WTC11 (cell line): Measurements from ENCODE around the gene SEPTIN1. TPM values are rescaled to one million over a fixed set of nuclear protein-coding genes. Genes with fewer than 3 reads are reported as not detected.

Experiments used
- ATAC-seq: fragments of 200-7000 bp; cut with Tn5 transposase; 2 replicates; pipeline ENCODE4 v1.10.0; 2021; ENCODE audit warnings: mild to moderate bottlenecking, moderate library complexity
- CTCF ChIA-PET: fragments of 300-600 bp; sonication (Branson Sonifier 250); formaldehyde crosslinking; loops from one replicate; lab custom pipeline; 2021; ENCODE audit warnings: antibody characterized with exemption; lab: Charles Lee
- POLR2A ChIA-PET: fragments of 350-600 bp; sonication (Branson Sonifier 250); formaldehyde crosslinking; loops from one replicate; lab custom pipeline; 2021; ENCODE audit warnings: antibody characterized with exemption; lab: Charles Lee
- DNase-seq: peaks from one replicate; pipeline ENCODE4 v3.0.0; 2021; ENCODE audit warnings: low spot score
- H3K27ac Mint-ChIP-seq: 2 replicates; pipeline ENCODE4 v1.8.0; 2021; ENCODE audit warnings: mixed read lengths
- H3K27me3 Mint-ChIP-seq: 2 replicates; pipeline ENCODE4 v1.8.0; 2021; ENCODE audit warnings: low read depth, mild to moderate bottlenecking, moderate library complexity, mixed read lengths
- H3K36me3 Mint-ChIP-seq: 2 replicates; pipeline ENCODE4 v1.8.0; 2021; ENCODE audit warnings: mixed read lengths
- H3K4me1 Mint-ChIP-seq: 2 replicates; pipeline ENCODE4 v1.8.0; 2022; ENCODE audit warnings: mixed read lengths
- H3K4me3 Mint-ChIP-seq: 2 replicates; pipeline ENCODE4 v1.8.0; 2021; ENCODE audit warnings: mild to moderate bottlenecking, moderate library complexity, mixed read lengths
- H3K9me3 Mint-ChIP-seq: 2 replicates; pipeline ENCODE4 v1.8.0; 2021; ENCODE audit warnings: mixed read lengths
- FOXP1 ChIP-seq: sonication (generic); formaldehyde crosslinking; IDR thresholded peaks from 2 replicates; pipeline ENCODE4 v1.8.0; 2022; ENCODE audit warnings: missing genetic modification reagents, mild to moderate bottlenecking, moderate library complexity, borderline replicate concordance
- GRHL2 ChIP-seq: fragments of 250-450 bp; sonication (Bioruptor Pico); IDR thresholded peaks from 2 replicates; pipeline ENCODE4 v1.8.0; 2022; ENCODE audit warnings: mild to moderate bottlenecking, moderate library complexity; ENCODE audit not compliant: insufficient replicate concordance, severe bottlenecking
- IRF2 ChIP-seq: sonication (generic); formaldehyde crosslinking; IDR thresholded peaks from 2 replicates; pipeline ENCODE4 v1.8.0; 2022; ENCODE audit warnings: low read depth, missing genetic modification reagents, borderline replicate concordance
- MXD4 ChIP-seq: fragments of 250-450 bp; sonication (Bioruptor Pico); IDR thresholded peaks from 2 replicates; pipeline ENCODE4 v1.8.0; 2021; ENCODE audit warnings: mild to moderate bottlenecking, moderate library complexity, borderline replicate concordance
- SMAD3 ChIP-seq: sonication (generic); formaldehyde crosslinking; IDR thresholded peaks from 2 replicates; pipeline ENCODE4 v1.8.0; 2022; ENCODE audit warnings: missing genetic modification reagents, mild to moderate bottlenecking, borderline replicate concordance
- TEAD4 ChIP-seq: sonication (generic); formaldehyde crosslinking; IDR thresholded peaks from 2 replicates; pipeline ENCODE4 v1.8.0; 2022; ENCODE audit warnings: mild to moderate bottlenecking, missing genetic modification reagents
- ZBTB21 ChIP-seq: sonication (generic); formaldehyde crosslinking; IDR thresholded peaks from 2 replicates; pipeline ENCODE4 v1.8.1; 2023; ENCODE audit warnings: mild to moderate bottlenecking, missing genetic modification reagents, borderline replicate concordance
- ZNF138 ChIP-seq: sonication (generic); formaldehyde crosslinking; conservative IDR thresholded peaks from 2 replicates; pipeline ENCODE4 v1.8.1; 2022; ENCODE audit warnings: mild to moderate bottlenecking, moderate library complexity, missing genetic modification reagents
- ZNF416 ChIP-seq: fragments of 250-450 bp; sonication (Bioruptor Pico); IDR thresholded peaks from 2 replicates; pipeline ENCODE4 v1.9.0; 2021; ENCODE audit warnings: mild to moderate bottlenecking, inconsistent platforms
- ZNF423 ChIP-seq: fragments of 250-450 bp; sonication (Bioruptor Pico); IDR thresholded peaks from 2 replicates; pipeline ENCODE4 v2.1.2; 2022; ENCODE audit warnings: mild to moderate bottlenecking, moderate library complexity
- total RNA-seq: library from RNA; stranded (reverse); gene quantifications from 3 replicates; pipeline ENCODE4 v1.2.3, GENCODE V29; 2021
- TF ChIP-seq, protein P1 (sequence below): sonication (generic); formaldehyde crosslinking; IDR thresholded peaks from 2 replicates; pipeline ENCODE4 v1.8.1; 2023; ENCODE audit warnings: mild to moderate bottlenecking, missing genetic modification reagents, borderline replicate concordance
- TF ChIP-seq, protein P2 (sequence below): sonication (generic); formaldehyde crosslinking; IDR thresholded peaks from 2 replicates; pipeline ENCODE4 v1.8.0; 2022; ENCODE audit warnings: mild to moderate bottlenecking, missing genetic modification reagents
- TF ChIP-seq, protein P3 (sequence below): sonication (generic); formaldehyde crosslinking; IDR thresholded peaks from 2 replicates; pipeline ENCODE4 v1.8.0; 2022; ENCODE audit warnings: mild to moderate bottlenecking, missing genetic modification reagents
- TF ChIP-seq, protein P4 (sequence below): fragments of 250-450 bp; sonication (Bioruptor Pico); IDR thresholded peaks from 2 replicates; pipeline ENCODE4 v1.9.0; 2021; ENCODE audit warnings: mild to moderate bottlenecking
- TF ChIP-seq, protein P5 (sequence below): sonication (generic); formaldehyde crosslinking; IDR thresholded peaks from 2 replicates; pipeline ENCODE4 v1.8.1; 2022; ENCODE audit warnings: low read depth, mild to moderate bottlenecking, moderate library complexity, missing genetic modification reagents, borderline replicate concordance

Gene SEPTIN1
- total RNA-seq, 1 experiment from 2014 or later: 2.3 TPM

DNA sequence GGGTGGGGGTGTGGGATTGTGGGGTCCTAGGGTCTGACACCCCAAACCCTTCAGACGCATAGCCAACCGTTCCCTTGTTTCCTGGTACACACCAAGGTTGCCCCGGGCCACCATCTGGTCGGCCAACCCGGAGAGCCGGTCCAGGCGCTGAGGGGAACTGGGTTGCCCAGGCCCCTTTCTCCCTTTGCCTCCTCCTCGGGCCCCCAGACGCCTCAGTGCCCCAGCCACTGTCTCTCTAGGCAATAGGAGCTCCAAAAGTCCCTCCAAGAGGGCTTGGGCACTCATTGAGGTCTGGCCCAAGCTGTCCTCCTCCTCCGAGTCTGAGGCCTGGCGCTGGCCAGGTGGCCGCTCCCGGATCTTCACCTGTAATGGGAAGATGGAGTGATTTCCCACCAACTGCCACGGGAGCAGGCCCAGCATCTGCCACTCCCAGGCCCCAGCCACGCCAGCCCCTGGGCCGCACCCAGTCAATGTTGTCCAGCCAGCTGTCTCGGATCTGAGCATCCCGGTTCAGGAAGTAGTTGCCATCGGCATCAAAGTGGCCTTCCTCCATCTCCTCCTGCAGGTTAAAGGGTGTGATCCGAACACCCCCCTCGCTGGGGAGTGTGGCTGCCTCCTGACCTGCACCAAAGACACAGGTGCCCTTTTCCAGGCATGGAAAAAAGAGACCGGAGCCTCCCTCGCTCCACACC is 28.8 kb downstream of the SEPTIN1 start:
- ATAC-seq (no peak), DNase-seq (no peak)
- TF ChIP-seq ZNF423 (CRISPR knock-in tag): no peak
- TF ChIP-seq ZBTB21 (CRISPR knock-in tag): no peak
- TF ChIP-seq, protein P1, sequence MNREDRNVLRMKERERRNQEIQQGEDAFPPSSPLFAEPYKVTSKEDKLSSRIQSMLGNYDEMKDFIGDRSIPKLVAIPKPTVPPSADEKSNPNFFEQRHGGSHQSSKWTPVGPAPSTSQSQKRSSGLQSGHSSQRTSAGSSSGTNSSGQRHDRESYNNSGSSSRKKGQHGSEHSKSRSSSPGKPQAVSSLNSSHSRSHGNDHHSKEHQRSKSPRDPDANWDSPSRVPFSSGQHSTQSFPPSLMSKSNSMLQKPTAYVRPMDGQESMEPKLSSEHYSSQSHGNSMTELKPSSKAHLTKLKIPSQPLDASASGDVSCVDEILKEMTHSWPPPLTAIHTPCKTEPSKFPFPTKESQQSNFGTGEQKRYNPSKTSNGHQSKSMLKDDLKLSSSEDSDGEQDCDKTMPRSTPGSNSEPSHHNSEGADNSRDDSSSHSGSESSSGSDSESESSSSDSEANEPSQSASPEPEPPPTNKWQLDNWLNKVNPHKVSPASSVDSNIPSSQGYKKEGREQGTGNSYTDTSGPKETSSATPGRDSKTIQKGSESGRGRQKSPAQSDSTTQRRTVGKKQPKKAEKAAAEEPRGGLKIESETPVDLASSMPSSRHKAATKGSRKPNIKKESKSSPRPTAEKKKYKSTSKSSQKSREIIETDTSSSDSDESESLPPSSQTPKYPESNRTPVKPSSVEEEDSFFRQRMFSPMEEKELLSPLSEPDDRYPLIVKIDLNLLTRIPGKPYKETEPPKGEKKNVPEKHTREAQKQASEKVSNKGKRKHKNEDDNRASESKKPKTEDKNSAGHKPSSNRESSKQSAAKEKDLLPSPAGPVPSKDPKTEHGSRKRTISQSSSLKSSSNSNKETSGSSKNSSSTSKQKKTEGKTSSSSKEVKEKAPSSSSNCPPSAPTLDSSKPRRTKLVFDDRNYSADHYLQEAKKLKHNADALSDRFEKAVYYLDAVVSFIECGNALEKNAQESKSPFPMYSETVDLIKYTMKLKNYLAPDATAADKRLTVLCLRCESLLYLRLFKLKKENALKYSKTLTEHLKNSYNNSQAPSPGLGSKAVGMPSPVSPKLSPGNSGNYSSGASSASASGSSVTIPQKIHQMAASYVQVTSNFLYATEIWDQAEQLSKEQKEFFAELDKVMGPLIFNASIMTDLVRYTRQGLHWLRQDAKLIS (CRISPR knock-in tag): no peak
- TF ChIP-seq, protein P2, sequence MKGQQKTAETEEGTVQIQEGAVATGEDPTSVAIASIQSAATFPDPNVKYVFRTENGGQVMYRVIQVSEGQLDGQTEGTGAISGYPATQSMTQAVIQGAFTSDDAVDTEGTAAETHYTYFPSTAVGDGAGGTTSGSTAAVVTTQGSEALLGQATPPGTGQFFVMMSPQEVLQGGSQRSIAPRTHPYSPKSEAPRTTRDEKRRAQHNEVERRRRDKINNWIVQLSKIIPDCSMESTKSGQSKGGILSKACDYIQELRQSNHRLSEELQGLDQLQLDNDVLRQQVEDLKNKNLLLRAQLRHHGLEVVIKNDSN (CRISPR knock-in tag): no peak
- no peak for TF ChIP-seq ZNF138 (CRISPR knock-in tag)
- no peak for TF ChIP-seq GRHL2 (CRISPR knock-in tag)
- TF ChIP-seq TEAD4 (CRISPR knock-in tag): no peak
- no peak for TF ChIP-seq SMAD3 (CRISPR knock-in tag)
- TF ChIP-seq IRF2 (CRISPR knock-in tag): no peak
- TF ChIP-seq, protein P3, sequence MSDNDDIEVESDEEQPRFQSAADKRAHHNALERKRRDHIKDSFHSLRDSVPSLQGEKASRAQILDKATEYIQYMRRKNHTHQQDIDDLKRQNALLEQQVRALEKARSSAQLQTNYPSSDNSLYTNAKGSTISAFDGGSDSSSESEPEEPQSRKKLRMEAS (CRISPR knock-in tag): no peak
- TF ChIP-seq MXD4 (CRISPR knock-in tag): no peak
- TF ChIP-seq, protein P4, sequence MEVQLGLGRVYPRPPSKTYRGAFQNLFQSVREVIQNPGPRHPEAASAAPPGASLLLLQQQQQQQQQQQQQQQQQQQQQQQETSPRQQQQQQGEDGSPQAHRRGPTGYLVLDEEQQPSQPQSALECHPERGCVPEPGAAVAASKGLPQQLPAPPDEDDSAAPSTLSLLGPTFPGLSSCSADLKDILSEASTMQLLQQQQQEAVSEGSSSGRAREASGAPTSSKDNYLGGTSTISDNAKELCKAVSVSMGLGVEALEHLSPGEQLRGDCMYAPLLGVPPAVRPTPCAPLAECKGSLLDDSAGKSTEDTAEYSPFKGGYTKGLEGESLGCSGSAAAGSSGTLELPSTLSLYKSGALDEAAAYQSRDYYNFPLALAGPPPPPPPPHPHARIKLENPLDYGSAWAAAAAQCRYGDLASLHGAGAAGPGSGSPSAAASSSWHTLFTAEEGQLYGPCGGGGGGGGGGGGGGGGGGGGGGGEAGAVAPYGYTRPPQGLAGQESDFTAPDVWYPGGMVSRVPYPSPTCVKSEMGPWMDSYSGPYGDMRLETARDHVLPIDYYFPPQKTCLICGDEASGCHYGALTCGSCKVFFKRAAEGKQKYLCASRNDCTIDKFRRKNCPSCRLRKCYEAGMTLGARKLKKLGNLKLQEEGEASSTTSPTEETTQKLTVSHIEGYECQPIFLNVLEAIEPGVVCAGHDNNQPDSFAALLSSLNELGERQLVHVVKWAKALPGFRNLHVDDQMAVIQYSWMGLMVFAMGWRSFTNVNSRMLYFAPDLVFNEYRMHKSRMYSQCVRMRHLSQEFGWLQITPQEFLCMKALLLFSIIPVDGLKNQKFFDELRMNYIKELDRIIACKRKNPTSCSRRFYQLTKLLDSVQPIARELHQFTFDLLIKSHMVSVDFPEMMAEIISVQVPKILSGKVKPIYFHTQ (CRISPR knock-in tag): no peak
- TF ChIP-seq FOXP1 (CRISPR knock-in tag): no peak
- TF ChIP-seq, protein P5, sequence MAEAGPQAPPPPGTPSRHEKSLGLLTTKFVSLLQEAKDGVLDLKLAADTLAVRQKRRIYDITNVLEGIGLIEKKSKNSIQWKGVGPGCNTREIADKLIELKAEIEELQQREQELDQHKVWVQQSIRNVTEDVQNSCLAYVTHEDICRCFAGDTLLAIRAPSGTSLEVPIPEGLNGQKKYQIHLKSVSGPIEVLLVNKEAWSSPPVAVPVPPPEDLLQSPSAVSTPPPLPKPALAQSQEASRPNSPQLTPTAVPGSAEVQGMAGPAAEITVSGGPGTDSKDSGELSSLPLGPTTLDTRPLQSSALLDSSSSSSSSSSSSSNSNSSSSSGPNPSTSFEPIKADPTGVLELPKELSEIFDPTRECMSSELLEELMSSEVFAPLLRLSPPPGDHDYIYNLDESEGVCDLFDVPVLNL (CRISPR knock-in tag): no peak
- TF ChIP-seq ZNF416: no peak
- TF ChIP-seq, all 79 proteins: peak for 0
- ChIA-PET CTCF (interaction anchor here (0.7 to 5.0 kb wide), 7 partner anchors 7 to 321 kb away, joined by 3 to 28 read pairs (median 4); partner anchors contain the start of gene TBC1D10B), POLR2A (no interaction called here)
- Mint-ChIP-seq H3K9me3 (no peaks in the 10 kb centered on the region), H3K4me1 (peaks cover 21% of the 10 kb centered on the region), H3K4me3 (peak overlapping the region; percentile 93), H3K27me3 (no peaks in the 10 kb centered on the region; the same call in 1 of the 2 replicates), H3K27ac (no peak overlapping the region), H3K36me3 (peaks cover 35% of the 10 kb centered on the region)
